ENCODE measurements around the gene GLB1L. TPM values are rescaled to one million over a fixed set of nuclear protein-coding genes. Genes with fewer than 3 reads are reported as not detected.
"Not testable (repeated sequence)": the region's sequence is repeated elsewhere in the genome, so short reads cannot be mapped to it uniquely, and the experiment has no call there.

Gene GLB1L
- total RNA-seq, 3 donors from 2014 or later: 10.2 to 15.7 (median 11.8) TPM

GRCh38 chr2:219289195-219289536, 43.9 kb upstream of the GLB1L start:
- Histone ChIP-seq H3K4me3 (no peak overlapping the region), H3K27ac (peak overlapping the region; percentile 74 to 92), H3K4me1 (peaks cover 10 to 13% of the 10 kb centered on the region in 2 donors), H3K36me3 (no peaks in the 10 kb centered on the region), H3K9me3 (no peaks in the 10 kb centered on the region), H3K27me3 (no peaks in the 10 kb centered on the region)
- no peak for DNase-seq (ENCODE audit: low spot score in 2 of 2)
- TF ChIP-seq POLR2AphosphoS5 (IDR thresholded peaks at IDR 0.05) (no peak), POLR2A (IDR thresholded peaks at IDR 0.05) (no peak), CTCF (IDR thresholded peaks at IDR 0.05) (no peak)
- intact Hi-C loops (cut with DNase I; ENCODE audit: low total_unique reads): no loop called here

- Histone ChIP-seq H3K4me3 (no peak overlapping the region), H3K4me1 (peaks cover 10 to 13% of the 10 kb centered on the region in 2 donors), H3K9me3 (no peaks in the 10 kb centered on the region), H3K27me3 (no peaks in the 10 kb centered on the region), H3K27ac (peak overlapping the region in 1 of 2 donors; percentile 24), H3K36me3 (no peaks in the 10 kb centered on the region)
- no peak for DNase-seq (ENCODE audit: low spot score in 2 of 2)
- no peak for TF ChIP-seq CTCF (IDR thresholded peaks at IDR 0.05)
- TF ChIP-seq POLR2AphosphoS5 (IDR thresholded peaks at IDR 0.05): no peak
- no peak for TF ChIP-seq POLR2A (IDR thresholded peaks at IDR 0.05)
- intact Hi-C loops (cut with DNase I; ENCODE audit: low total_unique reads): no loop called here
Observed at GRCh38 chr2:219287580-219288265, 42.5 kb upstream of the GLB1L start.

- H3K27me3 ChIP-seq; intact Hi-C loops (cut with DNase I; ENCODE audit: low total_unique reads); H3K36me3 ChIP-seq; H3K9me3 ChIP-seq; DNase-seq (ENCODE audit: low spot score in 2 of 2); H3K4me3 ChIP-seq: not testable (repeated sequence)
- Histone ChIP-seq H3K4me1 (peaks cover 10 to 13% of the 10 kb centered on the region in 2 donors), H3K27ac (peak overlapping the region; percentile 61 to 89)
Observed at GRCh38 chr2:219287116-219287440, 41.8 kb upstream of the GLB1L start.

GRCh38 chr2:219286436-219287115, 41.3 kb upstream of the GLB1L start:
- Histone ChIP-seq H3K9me3 (no peaks in the 10 kb centered on the region), H3K36me3 (no peaks in the 10 kb centered on the region), H3K4me3 (peak overlapping the region in 1 of 3 donors; percentile 11), H3K27ac (peak overlapping the region; percentile 61 to 89), H3K27me3 (no peaks in the 10 kb centered on the region), H3K4me1 (peaks cover 10 to 13% of the 10 kb centered on the region in 2 donors)
- intact Hi-C loops (cut with DNase I; ENCODE audit: low total_unique reads): no loop called here
- DNase-seq (ENCODE audit: low spot score in 2 of 2): peak in 1 of 2 donors; percentile 53
- no peak for TF ChIP-seq CTCF (IDR thresholded peaks at IDR 0.05)
- TF ChIP-seq POLR2AphosphoS5 (IDR thresholded peaks at IDR 0.05): no peak
- TF ChIP-seq POLR2A (IDR thresholded peaks at IDR 0.05): no peak

- Histone ChIP-seq H3K36me3 (no peaks in the 10 kb centered on the region), H3K27ac (peak overlapping the region; percentile 61 to 89), H3K4me1 (peaks cover 10 to 13% of the 10 kb centered on the region in 2 donors), H3K27me3 (no peaks in the 10 kb centered on the region), H3K9me3 (no peaks in the 10 kb centered on the region), H3K4me3 (peak overlapping the region in 1 of 3 donors; percentile 47)
- peak in 1 of 2 donors; percentile 64 for DNase-seq (ENCODE audit: low spot score in 2 of 2)
- intact Hi-C loops (cut with DNase I; ENCODE audit: low total_unique reads): no loop called here
- no peak for TF ChIP-seq CTCF (IDR thresholded peaks at IDR 0.05)
- no peak for TF ChIP-seq POLR2A (IDR thresholded peaks at IDR 0.05)
- no peak for TF ChIP-seq POLR2AphosphoS5 (IDR thresholded peaks at IDR 0.05)
Observed at GRCh38 chr2:219285894-219286425, 40.7 kb upstream of the GLB1L start.
